ENCODE data around the gene AGPAT3.

AGPAT3 gene

DNA sequence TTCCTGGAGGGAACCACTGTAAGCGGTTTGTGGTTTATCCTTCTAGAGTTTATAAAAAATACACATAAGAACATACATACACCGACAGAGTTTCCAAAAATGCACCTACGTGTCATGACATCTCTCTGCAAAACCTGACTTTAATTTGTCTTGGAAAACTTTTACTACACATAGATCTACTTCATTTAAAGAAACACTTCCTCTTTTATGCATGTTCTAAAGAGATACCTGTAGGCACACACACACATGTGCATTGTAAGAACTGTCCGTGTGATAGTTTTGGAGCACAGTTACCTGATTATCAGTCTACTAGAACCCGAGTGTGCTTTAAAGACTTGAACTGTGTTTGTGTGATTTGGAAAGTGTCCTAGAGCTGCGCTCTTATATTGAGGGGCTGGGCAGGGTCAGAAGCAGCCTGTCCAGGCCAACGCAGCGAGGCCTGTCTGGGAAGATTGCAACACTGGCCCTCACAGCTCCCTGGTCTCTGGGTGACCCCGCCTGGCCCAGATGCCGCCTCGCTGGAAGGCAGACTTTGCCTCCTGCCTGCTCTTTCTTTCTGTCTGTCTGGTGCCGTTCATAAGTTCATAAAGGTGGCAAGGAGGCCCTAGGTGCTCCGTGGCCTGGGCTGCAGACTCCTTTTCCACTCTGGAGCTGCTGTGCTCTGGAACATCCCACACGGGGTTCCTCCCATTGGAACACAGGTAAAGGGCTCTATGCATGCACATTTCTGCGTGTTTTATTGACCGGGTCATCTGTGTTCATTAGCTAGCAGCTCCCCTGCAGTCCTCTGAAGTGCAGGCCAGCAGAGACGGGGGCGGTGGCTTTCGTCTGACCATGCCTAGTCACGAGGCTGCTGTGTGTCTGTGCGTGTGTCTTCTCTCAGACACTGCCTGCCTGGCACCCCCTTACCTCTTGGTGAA lies 46.3 kb downstream of the AGPAT3 start:
- no peak for DNase-seq (ENCODE audit: extremely low read depth, low read depth)
- TF ChIP-seq, protein P1, sequence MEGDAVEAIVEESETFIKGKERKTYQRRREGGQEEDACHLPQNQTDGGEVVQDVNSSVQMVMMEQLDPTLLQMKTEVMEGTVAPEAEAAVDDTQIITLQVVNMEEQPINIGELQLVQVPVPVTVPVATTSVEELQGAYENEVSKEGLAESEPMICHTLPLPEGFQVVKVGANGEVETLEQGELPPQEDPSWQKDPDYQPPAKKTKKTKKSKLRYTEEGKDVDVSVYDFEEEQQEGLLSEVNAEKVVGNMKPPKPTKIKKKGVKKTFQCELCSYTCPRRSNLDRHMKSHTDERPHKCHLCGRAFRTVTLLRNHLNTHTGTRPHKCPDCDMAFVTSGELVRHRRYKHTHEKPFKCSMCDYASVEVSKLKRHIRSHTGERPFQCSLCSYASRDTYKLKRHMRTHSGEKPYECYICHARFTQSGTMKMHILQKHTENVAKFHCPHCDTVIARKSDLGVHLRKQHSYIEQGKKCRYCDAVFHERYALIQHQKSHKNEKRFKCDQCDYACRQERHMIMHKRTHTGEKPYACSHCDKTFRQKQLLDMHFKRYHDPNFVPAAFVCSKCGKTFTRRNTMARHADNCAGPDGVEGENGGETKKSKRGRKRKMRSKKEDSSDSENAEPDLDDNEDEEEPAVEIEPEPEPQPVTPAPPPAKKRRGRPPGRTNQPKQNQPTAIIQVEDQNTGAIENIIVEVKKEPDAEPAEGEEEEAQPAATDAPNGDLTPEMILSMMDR (IDR thresholded peaks at IDR 0.05; ENCODE audit: low read depth, low read length, missing control alignments) = no peak

DNA sequence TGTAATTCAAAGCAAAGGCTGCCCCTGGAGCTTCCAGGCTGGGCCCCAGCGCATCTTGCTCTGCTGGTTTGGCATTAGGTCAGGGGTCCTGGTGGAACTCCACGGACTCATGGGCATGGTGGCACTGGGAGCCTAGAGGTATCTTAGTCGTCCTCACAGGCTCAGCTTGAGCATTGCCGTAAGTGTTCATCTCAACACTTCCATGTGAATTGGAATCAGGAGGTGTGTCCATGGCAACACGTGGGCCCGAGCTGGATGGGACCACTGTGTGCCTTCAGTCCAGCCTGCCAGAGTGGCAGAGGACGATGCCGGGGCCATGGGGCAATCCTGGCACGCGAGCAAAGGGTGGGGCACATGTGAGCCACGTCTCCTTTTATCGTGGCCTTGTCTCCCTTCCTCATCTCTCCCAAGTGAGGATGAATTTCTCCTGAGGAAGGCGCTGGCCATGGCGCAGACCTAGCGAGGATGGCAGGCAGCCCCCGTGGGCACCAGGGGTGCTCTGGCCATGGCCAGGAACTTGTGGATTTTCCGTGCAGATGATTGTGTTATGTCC lies 47.0 kb downstream of the AGPAT3 start:
- TF ChIP-seq, protein P1 (IDR thresholded peaks at IDR 0.05; ENCODE audit: low read depth, low read length, missing control alignments) = no peak
- DNase-seq (ENCODE audit: extremely low read depth, low read depth) = no peak
- no peak overlapping the region for H3K4me3 ChIP-seq (replicated peaks; ENCODE audit: low read depth, low read length)

More for the DNA sequence above, 46.3 kb downstream of the AGPAT3 start:
- no peak overlapping the region for H3K4me3 ChIP-seq (replicated peaks; ENCODE audit: low read depth, low read length)

DNA sequence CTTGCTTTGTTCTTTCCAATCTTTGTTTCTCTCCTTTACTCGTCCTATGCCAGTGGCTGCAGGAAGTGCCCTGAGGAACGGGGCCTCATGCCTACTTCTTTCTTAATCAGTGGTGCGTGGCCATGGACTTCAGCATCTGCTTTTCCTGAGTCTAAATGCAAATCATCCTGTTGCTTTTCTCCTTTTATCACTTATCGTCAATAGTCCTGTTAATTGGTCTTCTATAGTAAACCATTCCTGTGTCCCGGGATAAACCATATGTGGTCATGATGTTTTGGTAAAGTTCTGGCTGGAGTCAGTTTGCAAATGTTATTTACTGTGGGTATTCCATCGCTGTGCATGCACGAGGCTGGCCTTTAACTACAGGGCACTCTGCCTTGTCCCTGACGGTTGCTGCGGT lies 47.5 kb downstream of the AGPAT3 start:
- TF ChIP-seq, protein P1 (IDR thresholded peaks at IDR 0.05; ENCODE audit: low read depth, low read length, missing control alignments) = no peak
- H3K4me3 ChIP-seq (replicated peaks; ENCODE audit: low read depth, low read length) = no peak overlapping the region
- no peak for DNase-seq (ENCODE audit: extremely low read depth, low read depth)

GRCh38 chr21:43912910-43913309 lies 47.9 kb downstream of the AGPAT3 start:
- TF ChIP-seq, protein P1 (IDR thresholded peaks at IDR 0.05; ENCODE audit: low read depth, low read length, missing control alignments) = no peak
- H3K4me3 ChIP-seq (replicated peaks; ENCODE audit: low read depth, low read length) = no peak overlapping the region
- no peak for DNase-seq (ENCODE audit: extremely low read depth, low read depth)

DNA sequence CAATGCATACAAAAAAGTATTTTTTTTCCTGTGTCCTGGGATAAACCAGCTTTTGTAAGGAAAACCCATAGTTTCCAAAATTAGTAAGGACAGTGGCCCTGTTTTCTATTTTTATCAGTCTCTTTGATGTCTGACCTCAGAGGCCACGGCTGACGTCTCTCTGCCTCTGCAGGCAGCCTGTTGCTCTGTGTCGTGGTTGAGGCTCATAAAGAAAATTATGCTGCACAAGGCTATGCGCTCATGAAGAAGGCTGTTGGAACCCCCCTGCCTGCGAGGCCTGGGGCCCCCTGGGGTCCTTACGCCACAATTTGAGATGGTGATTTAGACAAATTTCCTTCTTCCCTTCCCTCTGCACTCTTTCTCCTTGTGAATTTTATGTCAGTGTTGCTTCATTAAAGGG lies 48.9 kb downstream of the AGPAT3 start:
- no peak for DNase-seq (ENCODE audit: extremely low read depth, low read depth)
- TF ChIP-seq, protein P1 (IDR thresholded peaks at IDR 0.05; ENCODE audit: low read depth, low read length, missing control alignments) = no peak
- H3K4me3 ChIP-seq (replicated peaks; ENCODE audit: low read depth, low read length) = no peak overlapping the region

GRCh38 chr21:43916076-43916475 lies 51.1 kb downstream of the AGPAT3 start:
- TF ChIP-seq, protein P1 (IDR thresholded peaks at IDR 0.05; ENCODE audit: low read depth, low read length, missing control alignments) = no peak
- DNase-seq (ENCODE audit: extremely low read depth, low read depth) = no peak
- H3K4me3 ChIP-seq (replicated peaks; ENCODE audit: low read depth, low read length) = no peak overlapping the region

Data from HFF-Myc (cell line).